H1 (cell line): ENCODE data around the gene GFPT1. TPM values are rescaled to one million over a fixed set of nuclear protein-coding genes. Genes with fewer than 3 reads are reported as not detected.

Experiments used
- CTCF ChIA-PET: fragments of 300-600 bp; sonication (Branson Sonifier 250); formaldehyde crosslinking; loops from one replicate; lab custom pipeline; 2021; ENCODE audit not compliant: partially characterized antibody; lab: Charles Lee
- POLR2A ChIA-PET: fragments of 300-600 bp; sonication (Branson Sonifier 250); formaldehyde crosslinking; loops from one replicate; lab custom pipeline; 2021; ENCODE audit warnings: inconsistent platforms; ENCODE audit not compliant: partially characterized antibody; lab: Charles Lee
- DNase-seq, 2 experiments: peaks; one replicate each; pipeline versions ENCODE4 v3.0.0 to v3.0.0-alpha.2; 2010 to 2022; ENCODE audit warnings: low spot score in 2 of 2, low read depth in 1 of 2, mixed read lengths in 1 of 2
- FAIRE-seq: peaks from 2 replicates; lab custom pipeline; 2011; peaks lifted over from hg19 to GRCh38; lab: Jason Lieb, UNC
- H2AFZ ChIP-seq: 2 replicates; pipeline ENCODE4 v1.8.1; 2012; ENCODE audit warnings: low read length, inconsistent platforms
- H2AK5ac ChIP-seq: 2 replicates; pipeline ENCODE4 v1.6.1; 2013; ENCODE audit warnings: low read depth, low read length
- H2BK120ac ChIP-seq: replicated peaks from 2 replicates; pipeline ENCODE3; 2013; ENCODE audit warnings: low read depth, low read length, inconsistent platforms
- H2BK12ac ChIP-seq: 2 replicates; pipeline ENCODE4 v1.6.1; 2013; ENCODE audit warnings: low read depth, low read length
- H2BK15ac ChIP-seq: 2 replicates; pipeline ENCODE4 v1.6.1; 2013; ENCODE audit warnings: low read length
- H2BK20ac ChIP-seq: 2 replicates; pipeline ENCODE4 v1.6.1; 2013; ENCODE audit warnings: low read length
- H2BK5ac ChIP-seq: 2 replicates; pipeline ENCODE4 v1.6.1; 2013; ENCODE audit warnings: low read depth, low read length
- H3K14ac ChIP-seq: 2 replicates; pipeline ENCODE4 v1.6.1; 2013; ENCODE audit warnings: inconsistent platforms; ENCODE audit not compliant: insufficient read length
- H3K18ac ChIP-seq: 2 replicates; pipeline ENCODE4 v1.6.1; 2013; ENCODE audit warnings: low read length; ENCODE audit errors: extremely low read depth
- H3K23ac ChIP-seq: 2 replicates; pipeline ENCODE4 v1.6.1; 2013; ENCODE audit warnings: inconsistent platforms; ENCODE audit not compliant: insufficient read length
- H3K23me2 ChIP-seq: 2 replicates; pipeline ENCODE4 v1.6.1; 2013; ENCODE audit warnings: low read depth, low read length
- H3K27ac ChIP-seq: 2 replicates; pipeline ENCODE4 v1.6.1; 2011; ENCODE audit warnings: low read depth, low read length, inconsistent platforms
- H3K27me3 ChIP-seq, 4 experiments: replicated peaks in 1 of 4; 1 replicate in 1 of 4; 2 replicates in 3 of 4; pipeline versions ENCODE4 v1.6.1 to v1.8.1; 2011 to 2013; ENCODE audit warnings: low read length in 3 of 4, mild to moderate bottlenecking in 3 of 4, inconsistent platforms in 2 of 4, mixed read lengths in 2 of 4, moderate library complexity in 1 of 4; ENCODE audit not compliant: control insufficient read depth in 3 of 4, insufficient read depth in 3 of 4; ENCODE audit errors: extremely low read depth in 1 of 4
- H3K36me3 ChIP-seq, 4 experiments: 2 replicates each; pipeline versions ENCODE4 v1.6.1 to v1.8.1; 2011 to 2013; ENCODE audit warnings: mild to moderate bottlenecking in 4 of 4, low read length in 3 of 4, moderate library complexity in 2 of 4, control low read depth in 1 of 4, inconsistent platforms in 1 of 4; ENCODE audit not compliant: insufficient read depth in 4 of 4, control insufficient read depth in 2 of 4
- H3K4ac ChIP-seq: replicated peaks from 2 replicates; pipeline ENCODE3; 2013; ENCODE audit warnings: low read length, low read depth, mixed read lengths, inconsistent platforms; ENCODE audit not compliant: insufficient read length
- H3K4me1 ChIP-seq, 4 experiments: replicated peaks in 1 of 4; 1 replicate in 1 of 4; 2 replicates in 3 of 4; pipeline versions ENCODE4 v1.6.1 to v1.8.1; 2011 to 2013; ENCODE audit warnings: low read length in 3 of 4, inconsistent platforms in 2 of 4, mixed read lengths in 1 of 4; ENCODE audit not compliant: insufficient read depth in 4 of 4, control insufficient read depth in 3 of 4
- H3K4me2 ChIP-seq, 2 experiments: 2 replicates each; pipeline versions ENCODE4 v1.6.1 to v1.8.1; 2011 to 2013; ENCODE audit warnings: low read depth in 2 of 2, low read length in 2 of 2, control low read depth in 1 of 2, inconsistent platforms in 1 of 2, mild to moderate bottlenecking in 1 of 2; ENCODE audit not compliant: insufficient read depth in 1 of 2
- H3K4me3 ChIP-seq, 4 experiments: fragments of 200-600, 300-600 bp in 1 of 4; sonication (generic), shearing (Covaris generic), sonication (Bioruptor Twin) in 1 of 4; 2 replicates each; pipeline versions ENCODE4 v1.5.1 to v1.8.1; 2011 to 2016; ENCODE audit warnings: low read length in 4 of 4, low read depth in 3 of 4, control low read depth in 2 of 4, inconsistent platforms in 2 of 4, mild to moderate bottlenecking in 2 of 4, mixed read lengths in 1 of 4, moderate library complexity in 1 of 4; ENCODE audit not compliant: insufficient read depth in 2 of 4; ENCODE audit errors: extremely low read depth in 1 of 4
- H3K56ac ChIP-seq: replicated peaks from 2 replicates; pipeline ENCODE3; 2013; ENCODE audit warnings: low read depth, mild to moderate bottlenecking, mixed read lengths, low read length, inconsistent platforms; ENCODE audit not compliant: insufficient read length
- H3K79me1 ChIP-seq: 2 replicates; pipeline ENCODE4 v1.6.1; 2013; ENCODE audit warnings: low read depth, low read length, control low read depth
- H3K79me2 ChIP-seq, 2 experiments: 2 replicates each; pipeline versions ENCODE4 v1.6.1 to v1.8.1; 2012 to 2013; ENCODE audit warnings: low read length in 2 of 2, mild to moderate bottlenecking in 2 of 2, inconsistent platforms in 1 of 2; ENCODE audit not compliant: insufficient read depth in 2 of 2, control insufficient read depth in 1 of 2
- H3K9ac ChIP-seq, 4 experiments: replicated peaks in 1 of 4; 1 replicate in 1 of 4; 2 replicates in 3 of 4; pipeline versions ENCODE4 v1.6.1 to v1.8.1; 2011 to 2013; ENCODE audit warnings: low read depth in 3 of 4, low read length in 3 of 4, control low read depth in 2 of 4, mild to moderate bottlenecking in 2 of 4, moderate library complexity in 2 of 4, inconsistent platforms in 1 of 4; ENCODE audit errors: extremely low read depth in 1 of 4
- H3K9me3 ChIP-seq, 2 experiments: 2 replicates each; pipeline versions ENCODE4 v1.6.1 to v1.8.1; 2012 to 2013; ENCODE audit warnings: mild to moderate bottlenecking in 2 of 2, moderate library complexity in 2 of 2, control low read depth in 1 of 2, inconsistent platforms in 1 of 2, low read depth in 1 of 2, low read length in 1 of 2, mixed read lengths in 1 of 2; ENCODE audit not compliant: insufficient read depth in 2 of 2
- H4K20me1 ChIP-seq, 2 experiments: replicated peaks in 1 of 2; 2 replicates each; pipeline versions ENCODE3 to v1.8.1; 2011 to 2013; ENCODE audit warnings: inconsistent platforms in 2 of 2, low read length in 2 of 2, mild to moderate bottlenecking in 1 of 2; ENCODE audit not compliant: insufficient read depth in 2 of 2, control insufficient read depth in 1 of 2
- H4K5ac ChIP-seq: 2 replicates; pipeline ENCODE4 v1.6.1; 2013; ENCODE audit warnings: low read length, low read depth, mixed read lengths, inconsistent platforms; ENCODE audit not compliant: insufficient read length
- H4K8ac ChIP-seq: 2 replicates; pipeline ENCODE4 v1.8.0; 2013; ENCODE audit warnings: mild to moderate bottlenecking, moderate library complexity, low read length, inconsistent platforms; ENCODE audit not compliant: insufficient read depth; ENCODE audit errors: extremely low read depth
- H4K91ac ChIP-seq: replicated peaks from 2 replicates; pipeline ENCODE3; 2013; ENCODE audit warnings: low read length, mixed read lengths, inconsistent platforms; ENCODE audit not compliant: insufficient read length
- ASH2L ChIP-seq: fragments of 200-600, 300-600 bp; sonication (generic); IDR thresholded peaks from one replicate; pipeline ENCODE4 v1.7.1; 2017; ENCODE audit warnings: low read length
- CHD1 ChIP-seq: IDR thresholded peaks from 2 replicates; pipeline ENCODE4 v1.6.1; 2012; ENCODE audit warnings: low read depth, low read length, improper control_type of control experiment
- CHD2 ChIP-seq: IDR thresholded peaks from 2 replicates; pipeline ENCODE4 v1.6.1; 2012; ENCODE audit warnings: low read length, improper control_type of control experiment
- PHF8 ChIP-seq: fragments of 200-600 bp; sonication (generic); conservative IDR thresholded peaks from 2 replicates; pipeline ENCODE4 v1.7.1; 2012; ENCODE audit warnings: low read depth, mild to moderate bottlenecking, inconsistent platforms, low read length, moderate library complexity
- SIX5 ChIP-seq: IDR thresholded peaks from 2 replicates; pipeline ENCODE4 v1.6.1; 2011; ENCODE audit warnings: mild to moderate bottlenecking, low read depth, low read length
- TBP ChIP-seq: IDR thresholded peaks from 2 replicates; pipeline ENCODE4 v1.6.1; 2011; ENCODE audit warnings: low read depth, low read length, improper control_type of control experiment
- polyA plus RNA-seq, 7 experiments: library from polyadenylated mRNA; depleted of rRNA in 3 of 7; stranded (reverse) in 5 of 7; unstranded in 2 of 7; fragments of >200 nt in 5 of 7; fragments of 200-250 nt in 2 of 7; gene quantifications; 1 replicate in 5 of 7; 2 replicates in 1 of 7; 4 replicates in 1 of 7; pipeline versions ENCODE4 v1.2.1 to v1.2.3, GENCODE V29; 2011 to 2013; ENCODE audit warnings: missing spikeins in 2 of 7, mixed read lengths in 2 of 7
- total RNA-seq: library from RNA; stranded (reverse); fragmentation: NEBNext Ultra II Directional; extraction: Animal tissue kit (Norgen Biotek cat#: 25700); gene quantifications from 2 replicates; pipeline ENCODE4 v1.2.1, GENCODE V29; 2021

The GFPT1 gene
- total and polyA plus RNA-seq, 2 of the 8 experiments (the other 6 are each of a cell fraction or from before 2014, with no cell fraction given) = 13.3 to 76.2 TPM

- Histone ChIP-seq H2BK12ac (no peak overlapping the region), H3K27me3 (no peaks in the 10 kb centered on the region), H2BK15ac (no peak overlapping the region), H2AK5ac (no peak overlapping the region), H4K8ac (no peak overlapping the region), H3K4me1 (no peaks in the 10 kb centered on the region), H4K91ac (no peak overlapping the region), H2BK20ac (no peak overlapping the region), H2BK5ac (no peak overlapping the region), H3K4ac (no peak overlapping the region), H3K4me2 (no peak overlapping the region), H3K9ac (no peak overlapping the region), H3K23ac (no peak overlapping the region), H3K27ac (no peak overlapping the region), H2AFZ (no peak overlapping the region), H4K20me1 (no peaks in the 10 kb centered on the region), H3K36me3 (peaks cover 0 to 12% (median 3%) of the 10 kb centered on the region in 4 experiments; a peak in 3 of 8 replicates), H3K9me3 (no peaks in the 10 kb centered on the region), H2BK120ac (no peak overlapping the region), H3K23me2 (no peaks in the 10 kb centered on the region; the same call in 1 of the 2 replicates), H3K79me2 (no peaks in the 10 kb centered on the region), H3K14ac (no peak overlapping the region), H4K5ac (no peak overlapping the region), H3K4me3 (no peak overlapping the region), H3K18ac (no peak overlapping the region), H3K56ac (no peak overlapping the region), H3K79me1 (no peaks in the 10 kb centered on the region)
- CTCF ChIA-PET = no interaction called here
- no peak for DNase-seq
- no peak for FAIRE-seq
- TF ChIP-seq ASH2L (no peak), CHD2 (no peak), PHF8 (no peak), TBP (no peak), CHD1 (no peak), SIX5 (no peak)
- POLR2A ChIA-PET = interaction anchor here (1.9 kb wide), 1 partner anchor 15 kb away, joined by 7 read pairs; the partner anchor contains the start of gene NFU1
These were observed 35.2 kb upstream of the GFPT1 start for GRCh38 chr2:69422198-69422597.
